Smooth muscle cell of the brain vasculature (primary cell): ENCODE measurements around the gene HSF2BP.
"Not testable (repeated sequence)": the region's sequence is repeated elsewhere in the genome, so short reads cannot be mapped to it uniquely, and the experiment has no call there.

Experiments used
- DNase-seq: peaks from one replicate; pipeline ENCODE4 v3.0.0-alpha.2; 2012; ENCODE audit warnings: low read depth, low spot score

The HSF2BP gene

GRCh38 chr21:43619344-43619743 lies 39.9 kb downstream of the HSF2BP start:
- no peak for DNase-seq

GRCh38 chr21:43618940-43619339 lies 40.3 kb downstream of the HSF2BP start:
- DNase-seq, result no peak

- DNase-seq, result not testable (repeated sequence)
Observed at GRCh38 chr21:43616861-43617260, 42.4 kb downstream of the HSF2BP start.

- no peak for DNase-seq
Observed at GRCh38 chr21:43614839-43615238, 44.4 kb downstream of the HSF2BP start.

GRCh38 chr21:43613755-43614638 lies 45.3 kb downstream of the HSF2BP start:
- DNase-seq, result no peak

GRCh38 chr21:43611598-43612369 lies 47.5 kb downstream of the HSF2BP start:
- no peak for DNase-seq

- DNase-seq, result peak; percentile 74
Observed at GRCh38 chr21:43609501-43610340, 49.6 kb downstream of the HSF2BP start.

- DNase-seq, result no peak
Observed at GRCh38 chr21:43608664-43609063, 50.6 kb downstream of the HSF2BP start.

GRCh38 chr21:43608225-43608624 lies 51.1 kb downstream of the HSF2BP start:
- DNase-seq, result no peak

- no peak for DNase-seq
Observed at GRCh38 chr21:43605320-43606215, 53.7 kb downstream of the HSF2BP start.

GRCh38 chr21:43604505-43605204 lies 54.6 kb downstream of the HSF2BP start:
- DNase-seq, result no peak

- DNase-seq, result no peak
Observed at GRCh38 chr21:43603641-43604504, 55.4 kb downstream of the HSF2BP start.

- DNase-seq, result no peak
Observed at GRCh38 chr21:43603233-43603626, 56.1 kb downstream of the HSF2BP start.

- DNase-seq, result no peak
Observed at GRCh38 chr21:43602266-43603232, 56.7 kb downstream of the HSF2BP start.

- DNase-seq, result no peak
Observed at GRCh38 chr21:43600642-43601402, 58.5 kb downstream of the HSF2BP start.

GRCh38 chr21:43599728-43600127 lies 59.6 kb downstream of the HSF2BP start:
- DNase-seq, result no peak

GRCh38 chr21:43598416-43599120 lies 60.7 kb downstream of the HSF2BP start:
- DNase-seq, result no peak
